H1 (cell line): Measurements from ENCODE around the gene LMTK3. TPM values are rescaled to one million over a fixed set of nuclear protein-coding genes. Genes with fewer than 3 reads are reported as not detected.

Experiments
- CTCF ChIA-PET: fragments of 300-600 bp; sonication (Branson Sonifier 250); formaldehyde crosslinking; loops from one replicate; lab custom pipeline; 2021; ENCODE audit not compliant: partially characterized antibody; lab: Charles Lee
- POLR2A ChIA-PET: fragments of 300-600 bp; sonication (Branson Sonifier 250); formaldehyde crosslinking; loops from one replicate; lab custom pipeline; 2021; ENCODE audit warnings: inconsistent platforms; ENCODE audit not compliant: partially characterized antibody; lab: Charles Lee
- DNase-seq, 2 experiments: peaks; one replicate each; pipeline versions ENCODE4 v3.0.0 to v3.0.0-alpha.2; 2010 to 2022; ENCODE audit warnings: low spot score in 2 of 2, low read depth in 1 of 2, mixed read lengths in 1 of 2
- FAIRE-seq: peaks from 2 replicates; lab custom pipeline; 2011; peaks lifted over from hg19 to GRCh38; lab: Jason Lieb, UNC
- H2AFZ ChIP-seq: 2 replicates; pipeline ENCODE4 v1.8.1; 2012; ENCODE audit warnings: low read length, inconsistent platforms
- H2AK5ac ChIP-seq: 2 replicates; pipeline ENCODE4 v1.6.1; 2013; ENCODE audit warnings: low read depth, low read length
- H2BK120ac ChIP-seq: replicated peaks from 2 replicates; pipeline ENCODE3; 2013; ENCODE audit warnings: low read depth, low read length, inconsistent platforms
- H2BK12ac ChIP-seq: 2 replicates; pipeline ENCODE4 v1.6.1; 2013; ENCODE audit warnings: low read depth, low read length
- H2BK15ac ChIP-seq: 2 replicates; pipeline ENCODE4 v1.6.1; 2013; ENCODE audit warnings: low read length
- H2BK20ac ChIP-seq: 2 replicates; pipeline ENCODE4 v1.6.1; 2013; ENCODE audit warnings: low read length
- H2BK5ac ChIP-seq: 2 replicates; pipeline ENCODE4 v1.6.1; 2013; ENCODE audit warnings: low read depth, low read length
- H3K14ac ChIP-seq: 2 replicates; pipeline ENCODE4 v1.6.1; 2013; ENCODE audit warnings: inconsistent platforms; ENCODE audit not compliant: insufficient read length
- H3K18ac ChIP-seq: 2 replicates; pipeline ENCODE4 v1.6.1; 2013; ENCODE audit warnings: low read length; ENCODE audit errors: extremely low read depth
- H3K23ac ChIP-seq: 2 replicates; pipeline ENCODE4 v1.6.1; 2013; ENCODE audit warnings: inconsistent platforms; ENCODE audit not compliant: insufficient read length
- H3K23me2 ChIP-seq: 2 replicates; pipeline ENCODE4 v1.6.1; 2013; ENCODE audit warnings: low read depth, low read length
- H3K27ac ChIP-seq: 2 replicates; pipeline ENCODE4 v1.6.1; 2011; ENCODE audit warnings: low read depth, low read length, inconsistent platforms
- H3K27me3 ChIP-seq, 4 experiments: replicated peaks in 1 of 4; 1 replicate in 1 of 4; 2 replicates in 3 of 4; pipeline versions ENCODE4 v1.6.1 to v1.8.1; 2011 to 2013; ENCODE audit warnings: low read length in 3 of 4, mild to moderate bottlenecking in 3 of 4, inconsistent platforms in 2 of 4, mixed read lengths in 2 of 4, moderate library complexity in 1 of 4; ENCODE audit not compliant: control insufficient read depth in 3 of 4, insufficient read depth in 3 of 4; ENCODE audit errors: extremely low read depth in 1 of 4
- H3K36me3 ChIP-seq, 4 experiments: 2 replicates each; pipeline versions ENCODE4 v1.6.1 to v1.8.1; 2011 to 2013; ENCODE audit warnings: mild to moderate bottlenecking in 4 of 4, low read length in 3 of 4, moderate library complexity in 2 of 4, control low read depth in 1 of 4, inconsistent platforms in 1 of 4; ENCODE audit not compliant: insufficient read depth in 4 of 4, control insufficient read depth in 2 of 4
- H3K4ac ChIP-seq: replicated peaks from 2 replicates; pipeline ENCODE3; 2013; ENCODE audit warnings: low read length, low read depth, mixed read lengths, inconsistent platforms; ENCODE audit not compliant: insufficient read length
- H3K4me1 ChIP-seq, 4 experiments: replicated peaks in 1 of 4; 1 replicate in 1 of 4; 2 replicates in 3 of 4; pipeline versions ENCODE4 v1.6.1 to v1.8.1; 2011 to 2013; ENCODE audit warnings: low read length in 3 of 4, inconsistent platforms in 2 of 4, mixed read lengths in 1 of 4; ENCODE audit not compliant: insufficient read depth in 4 of 4, control insufficient read depth in 3 of 4
- H3K4me2 ChIP-seq, 2 experiments: 2 replicates each; pipeline versions ENCODE4 v1.6.1 to v1.8.1; 2011 to 2013; ENCODE audit warnings: low read depth in 2 of 2, low read length in 2 of 2, control low read depth in 1 of 2, inconsistent platforms in 1 of 2, mild to moderate bottlenecking in 1 of 2; ENCODE audit not compliant: insufficient read depth in 1 of 2
- H3K4me3 ChIP-seq, 4 experiments: fragments of 200-600, 300-600 bp in 1 of 4; sonication (generic), shearing (Covaris generic), sonication (Bioruptor Twin) in 1 of 4; 2 replicates each; pipeline versions ENCODE4 v1.5.1 to v1.8.1; 2011 to 2016; ENCODE audit warnings: low read length in 4 of 4, low read depth in 3 of 4, control low read depth in 2 of 4, inconsistent platforms in 2 of 4, mild to moderate bottlenecking in 2 of 4, mixed read lengths in 1 of 4, moderate library complexity in 1 of 4; ENCODE audit not compliant: insufficient read depth in 2 of 4; ENCODE audit errors: extremely low read depth in 1 of 4
- H3K56ac ChIP-seq: replicated peaks from 2 replicates; pipeline ENCODE3; 2013; ENCODE audit warnings: low read depth, mild to moderate bottlenecking, mixed read lengths, low read length, inconsistent platforms; ENCODE audit not compliant: insufficient read length
- H3K79me1 ChIP-seq: 2 replicates; pipeline ENCODE4 v1.6.1; 2013; ENCODE audit warnings: low read depth, low read length, control low read depth
- H3K79me2 ChIP-seq, 2 experiments: 2 replicates each; pipeline versions ENCODE4 v1.6.1 to v1.8.1; 2012 to 2013; ENCODE audit warnings: low read length in 2 of 2, mild to moderate bottlenecking in 2 of 2, inconsistent platforms in 1 of 2; ENCODE audit not compliant: insufficient read depth in 2 of 2, control insufficient read depth in 1 of 2
- H3K9ac ChIP-seq, 4 experiments: replicated peaks in 1 of 4; 1 replicate in 1 of 4; 2 replicates in 3 of 4; pipeline versions ENCODE4 v1.6.1 to v1.8.1; 2011 to 2013; ENCODE audit warnings: low read depth in 3 of 4, low read length in 3 of 4, control low read depth in 2 of 4, mild to moderate bottlenecking in 2 of 4, moderate library complexity in 2 of 4, inconsistent platforms in 1 of 4; ENCODE audit errors: extremely low read depth in 1 of 4
- H3K9me3 ChIP-seq, 2 experiments: 2 replicates each; pipeline versions ENCODE4 v1.6.1 to v1.8.1; 2012 to 2013; ENCODE audit warnings: mild to moderate bottlenecking in 2 of 2, moderate library complexity in 2 of 2, control low read depth in 1 of 2, inconsistent platforms in 1 of 2, low read depth in 1 of 2, low read length in 1 of 2, mixed read lengths in 1 of 2; ENCODE audit not compliant: insufficient read depth in 2 of 2
- H4K20me1 ChIP-seq, 2 experiments: replicated peaks in 1 of 2; 2 replicates each; pipeline versions ENCODE3 to v1.8.1; 2011 to 2013; ENCODE audit warnings: inconsistent platforms in 2 of 2, low read length in 2 of 2, mild to moderate bottlenecking in 1 of 2; ENCODE audit not compliant: insufficient read depth in 2 of 2, control insufficient read depth in 1 of 2
- H4K5ac ChIP-seq: 2 replicates; pipeline ENCODE4 v1.6.1; 2013; ENCODE audit warnings: low read length, low read depth, mixed read lengths, inconsistent platforms; ENCODE audit not compliant: insufficient read length
- H4K8ac ChIP-seq: 2 replicates; pipeline ENCODE4 v1.8.0; 2013; ENCODE audit warnings: mild to moderate bottlenecking, moderate library complexity, low read length, inconsistent platforms; ENCODE audit not compliant: insufficient read depth; ENCODE audit errors: extremely low read depth
- H4K91ac ChIP-seq: replicated peaks from 2 replicates; pipeline ENCODE3; 2013; ENCODE audit warnings: low read length, mixed read lengths, inconsistent platforms; ENCODE audit not compliant: insufficient read length
- GABPA ChIP-seq: IDR thresholded peaks from 2 replicates; pipeline ENCODE4 v1.6.1; 2011; ENCODE audit warnings: mild to moderate bottlenecking, low read length, moderate library complexity, borderline replicate concordance; ENCODE audit not compliant: insufficient read depth
- RAD21 ChIP-seq, 2 experiments: IDR thresholded peaks in 1 of 2; conservative IDR thresholded peaks in 1 of 2; 2 replicates each; pipeline ENCODE4 v1.6.1; 2011; ENCODE audit warnings: low read depth in 2 of 2, low read length in 2 of 2, improper control_type of control experiment in 1 of 2, inconsistent platforms in 1 of 2, mild to moderate bottlenecking in 1 of 2, moderate library complexity in 1 of 2
- WGBS, 2 experiments: shearing (Covaris generic) in 1 of 2; methylation state at CpG; one replicate each; pipeline versions ENCODE4 v1.1.6 to v1.1.7; 2013 to 2015; ENCODE audit warnings: low lambda C conversion rate in 2 of 2, mixed read lengths in 2 of 2, inconsistent platforms in 1 of 2, low coverage in 1 of 2, missing lambda C conversion rate in 1 of 2; ENCODE audit not compliant: insufficient replicate concordance in 2 of 2, insufficient coverage in 1 of 2, insufficient read length in 1 of 2; ENCODE audit errors: extremely low coverage in 1 of 2, missing lambda C conversion rate in 1 of 2; 5-methylcytosine and 5-hydroxymethylcytosine counted together
- polyA plus RNA-seq, 7 experiments: library from polyadenylated mRNA; depleted of rRNA in 3 of 7; stranded (reverse) in 5 of 7; unstranded in 2 of 7; fragments of >200 nt in 5 of 7; fragments of 200-250 nt in 2 of 7; gene quantifications; 1 replicate in 5 of 7; 2 replicates in 1 of 7; 4 replicates in 1 of 7; pipeline versions ENCODE4 v1.2.1 to v1.2.3, GENCODE V29; 2011 to 2013; ENCODE audit warnings: missing spikeins in 2 of 7, mixed read lengths in 2 of 7
- total RNA-seq: library from RNA; stranded (reverse); fragmentation: NEBNext Ultra II Directional; extraction: Animal tissue kit (Norgen Biotek cat#: 25700); gene quantifications from 2 replicates; pipeline ENCODE4 v1.2.1, GENCODE V29; 2021
- TF ChIP-seq, protein P1 (sequence below), 3 experiments: IDR thresholded peaks; 1 replicate in 2 of 3; 2 replicates in 1 of 3; pipeline versions ENCODE4 v1.5.1 to v1.6.1; 2011; ENCODE audit warnings: low read length in 3 of 3, mild to moderate bottlenecking in 3 of 3, inconsistent platforms in 2 of 3, low read depth in 1 of 3, moderate library complexity in 1 of 3; ENCODE audit not compliant: insufficient read depth in 1 of 3; ENCODE audit errors: control extremely low read depth in 1 of 3

LMTK3 gene
- total and polyA plus RNA-seq, 2 of the 8 experiments (the other 6 are each of a cell fraction or from before 2014, with no cell fraction given), result 2.7 to 12.4 TPM

DNA sequence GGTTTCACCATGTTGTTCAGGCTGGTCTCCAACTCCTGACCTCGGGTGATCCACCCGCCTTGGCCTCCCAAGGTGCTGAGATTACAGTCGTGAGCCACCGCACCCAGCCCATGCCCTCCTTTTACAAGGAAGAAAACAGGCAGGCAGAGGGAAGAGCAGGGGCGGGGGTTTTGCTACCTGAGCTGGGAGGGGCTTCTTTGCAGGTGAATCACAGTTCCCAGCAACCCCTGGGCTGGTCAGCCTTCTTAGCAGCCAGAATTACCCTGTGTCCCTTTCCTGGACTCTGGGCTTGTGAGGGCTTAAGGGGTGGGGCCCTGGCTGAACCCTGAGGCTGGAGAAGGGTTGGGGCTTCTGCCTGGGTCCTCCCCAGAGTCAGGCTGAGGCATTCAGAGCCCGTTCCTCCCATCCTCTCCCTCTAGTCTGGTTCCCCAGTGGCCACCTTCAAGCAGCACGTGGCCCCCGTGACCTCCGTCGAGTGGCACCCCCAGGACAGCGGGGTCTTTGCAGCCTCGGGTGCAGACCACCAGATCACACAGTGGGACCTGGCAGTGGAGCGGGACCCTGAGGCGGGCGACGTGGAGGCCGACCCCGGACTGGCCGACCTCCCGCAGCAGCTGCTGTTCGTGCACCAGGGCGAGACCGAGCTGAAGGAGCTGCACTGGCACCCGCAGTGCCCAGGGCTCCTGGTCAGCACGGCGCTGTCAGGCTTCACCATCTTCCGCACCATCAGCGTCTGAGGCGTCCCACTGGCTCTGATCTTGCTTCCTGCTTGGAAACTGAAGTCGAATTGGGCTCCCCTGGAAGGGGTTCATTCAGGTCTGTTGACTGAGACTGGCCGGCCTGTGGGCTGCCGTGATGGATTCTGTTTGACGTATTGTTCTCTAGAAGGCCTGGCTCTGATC is 59.1 kb downstream of the LMTK3 start:
- no peaks in the 10 kb centered on the region for H3K4me1 ChIP-seq
- WGBS, 2 experiments, result 93% methylated on average over 30 of the region's 33 CpGs; no CpG with 5 or more reads in 1 of the 2 experiments

More for the DNA sequence above, 59.1 kb downstream of the LMTK3 start:
- Histone ChIP-seq H3K14ac (no peak overlapping the region), H2BK120ac (no peak overlapping the region), H2AFZ (no peak overlapping the region), H4K8ac (no peak overlapping the region), H2BK5ac (no peak overlapping the region), H2AK5ac (no peak overlapping the region), H3K79me1 (peaks cover 6% of the 10 kb centered on the region), H3K23ac (no peak overlapping the region), H3K27me3 (no peaks in the 10 kb centered on the region), H4K5ac (no peak overlapping the region), H3K36me3 (peaks cover 26 to 70% (median 52%) of the 10 kb centered on the region in 4 experiments), H3K56ac (no peak overlapping the region), H2BK12ac (no peak overlapping the region), H3K4ac (no peak overlapping the region), H3K4me3 (no peak overlapping the region), H2BK20ac (no peak overlapping the region), H3K23me2 (no peaks in the 10 kb centered on the region), H4K91ac (no peak overlapping the region), H3K18ac (no peak overlapping the region), H3K9me3 (no peaks in the 10 kb centered on the region), H3K4me2 (no peak overlapping the region), H2BK15ac (no peak overlapping the region), H3K9ac (no peak overlapping the region), H4K20me1 (peaks cover 2 to 29% of the 10 kb centered on the region in 2 experiments), H3K79me2 (no peaks in the 10 kb centered on the region), H3K27ac (no peak overlapping the region)
- TF ChIP-seq RAD21 (IDR thresholded peaks at IDR 0.05 in 1 of 2, conservative IDR thresholded peaks at IDR 0.05 in 1 of 2; ENCODE audit: low read depth in 2 of 2, low read length in 2 of 2), result no peak
- TF ChIP-seq GABPA, result no peak
- TF ChIP-seq, protein P1, sequence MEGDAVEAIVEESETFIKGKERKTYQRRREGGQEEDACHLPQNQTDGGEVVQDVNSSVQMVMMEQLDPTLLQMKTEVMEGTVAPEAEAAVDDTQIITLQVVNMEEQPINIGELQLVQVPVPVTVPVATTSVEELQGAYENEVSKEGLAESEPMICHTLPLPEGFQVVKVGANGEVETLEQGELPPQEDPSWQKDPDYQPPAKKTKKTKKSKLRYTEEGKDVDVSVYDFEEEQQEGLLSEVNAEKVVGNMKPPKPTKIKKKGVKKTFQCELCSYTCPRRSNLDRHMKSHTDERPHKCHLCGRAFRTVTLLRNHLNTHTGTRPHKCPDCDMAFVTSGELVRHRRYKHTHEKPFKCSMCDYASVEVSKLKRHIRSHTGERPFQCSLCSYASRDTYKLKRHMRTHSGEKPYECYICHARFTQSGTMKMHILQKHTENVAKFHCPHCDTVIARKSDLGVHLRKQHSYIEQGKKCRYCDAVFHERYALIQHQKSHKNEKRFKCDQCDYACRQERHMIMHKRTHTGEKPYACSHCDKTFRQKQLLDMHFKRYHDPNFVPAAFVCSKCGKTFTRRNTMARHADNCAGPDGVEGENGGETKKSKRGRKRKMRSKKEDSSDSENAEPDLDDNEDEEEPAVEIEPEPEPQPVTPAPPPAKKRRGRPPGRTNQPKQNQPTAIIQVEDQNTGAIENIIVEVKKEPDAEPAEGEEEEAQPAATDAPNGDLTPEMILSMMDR (IDR thresholded peaks at IDR 0.05; ENCODE audit: control extremely low read depth in 1 of 3, insufficient read depth in 1 of 3, low read depth in 1 of 3, low read length in 3 of 3), result no peak
- ChIA-PET CTCF (interaction anchor here (2.2 kb wide), 1 partner anchor 62 kb away, joined by 6 read pairs; the partner anchor contains the start of gene KDELR1), POLR2A (interaction anchor here (0.5 to 3.7 kb wide), 10 partner anchors 10 to 305 kb away, joined by 3 to 17 read pairs (median 5); no protein-coding TSS in a partner anchor)
- FAIRE-seq (no peak), DNase-seq (no peak)
